ENCODE measurements around the gene TRDMT1. TPM values are rescaled to one million over a fixed set of nuclear protein-coding genes. Genes with fewer than 3 reads are reported as not detected.
A peak's percentile ranks its signal among the peaks of the same experiment; 100 is the strongest.

Gene TRDMT1
- total RNA-seq (2021) (3.2 and 4.2 TPM in 2 replicates), Bru-seq, nascent RNA (percentile 56 among the genes with signal in this experiment), BruChase-seq, experiment 1, labeled RNA remaining after a 2-hour chase (percentile 49 among the genes with signal in this experiment), BruChase-seq, experiment 2, labeled RNA remaining after a 6-hour chase (percentile 47 among the genes with signal in this experiment)
- long read RNA-seq, transcript TRDMT1-203 (11 exons, 3,527 nt) = major isoform, 5 of 10 reads
- long read RNA-seq, partial matches to known transcripts = 2 of 10 reads
- long read RNA-seq, other reads (novel, unspliced or antisense) = 3 of 10 reads

- H3K36me3 ChIP-seq (ENCODE audit: low read depth) = no peaks in the 10 kb centered on the region
- no peaks in the 10 kb centered on the region for H3K27me3 ChIP-seq (ENCODE audit: insufficient read depth, low read depth)
- peak within 1 kb of the TSS; percentile 98 for H3K4me2 ChIP-seq
- no peaks in the 10 kb centered on the region for H3F3A ChIP-seq (ENCODE audit: insufficient read depth, low read depth)
- TSS peak; percentile 62 for BruUV-seq (replicated peaks)
- ChIA-PET CTCF (interaction anchor here (1.0 kb wide), 1 partner anchor 137 kb away, joined by 3 read pairs; no protein-coding TSS in a partner anchor), POLR2A (ENCODE audit: unreplicated experiment) (interaction anchor here (0.5 to 0.6 kb wide), 5 partner anchors 15 to 309 kb away, joined by 3 to 6 read pairs (median 4); no protein-coding TSS in a partner anchor)
- no peaks in the 10 kb centered on the region for H4K20me1 ChIP-seq (ENCODE audit: insufficient read depth)
- no peak for TF ChIP-seq EZH2 (IDR thresholded peaks at IDR 0.05; ENCODE audit: low read depth)
- TF ChIP-seq CTCF (conservative IDR thresholded peaks at IDR 0.05) = no peak
- peaks cover 16% of the 10 kb centered on the region for H3K4me1 ChIP-seq (replicated peaks; ENCODE audit: insufficient read depth)
- H3K4me3 ChIP-seq = peak within 1 kb of the TSS; percentile 97
- no peaks in the 10 kb centered on the region for H3K9me2 ChIP-seq (ENCODE audit: insufficient read depth)
- H3K9me3 ChIP-seq (ENCODE audit: insufficient read depth, low read depth) = no peaks in the 10 kb centered on the region
- H3K79me2 ChIP-seq (ENCODE audit: low read depth) = no peaks in the 10 kb centered on the region
- peak within 1 kb of the TSS; percentile 68 for H3K27ac ChIP-seq
- peak within 1 kb of the TSS; percentile 100 for H2AFZ ChIP-seq
- DNase-seq = peak; percentile 56 to 84
- intact Hi-C loops (cut with micrococcal nuclease; ENCODE audit: unreplicated experiment) = loop anchor here (1.0 to 10.0 kb wide), 4 partner anchors 29 to 310 kb away; no protein-coding TSS in a partner anchor
Observed at GRCh38 chr10:17200912-17201793, at the start of gene TRDMT1. TSS of gene TRDMT1 (minus strand) at chr10:17201672. CDS start at chr10:17201634, 38 bp downstream.

- intact Hi-C loops (cut with micrococcal nuclease; ENCODE audit: unreplicated experiment) = no loop called here
- no peak overlapping the region for H3K27ac ChIP-seq
- H3K9me3 ChIP-seq (ENCODE audit: insufficient read depth, low read depth) = no peaks in the 10 kb centered on the region
- H3K79me2 ChIP-seq (ENCODE audit: low read depth) = no peaks in the 10 kb centered on the region
- no peaks in the 10 kb centered on the region for H4K20me1 ChIP-seq (ENCODE audit: insufficient read depth)
- no peaks in the 10 kb centered on the region for H3K36me3 ChIP-seq (ENCODE audit: low read depth)
- no peak overlapping the region for H3K4me3 ChIP-seq
- no peak overlapping the region for H2AFZ ChIP-seq
- TF ChIP-seq EZH2 (IDR thresholded peaks at IDR 0.05; ENCODE audit: low read depth) (no peak), CTCF (conservative IDR thresholded peaks at IDR 0.05) (no peak)
- H3K27me3 ChIP-seq (ENCODE audit: insufficient read depth, low read depth) = no peaks in the 10 kb centered on the region
- no peaks in the 10 kb centered on the region for H3K4me1 ChIP-seq (replicated peaks; ENCODE audit: insufficient read depth)
- BruUV-seq (replicated peaks) = no TSS peak
- H3F3A ChIP-seq (ENCODE audit: insufficient read depth, low read depth) = no peaks in the 10 kb centered on the region
- no peak overlapping the region for H3K4me2 ChIP-seq
- POLR2A ChIA-PET (ENCODE audit: unreplicated experiment) = no interaction called here
- DNase-seq = no peak
- H3K9me2 ChIP-seq (ENCODE audit: insufficient read depth) = no peaks in the 10 kb centered on the region
- CTCF ChIA-PET = no interaction called here
Observed at GRCh38 chr10:17250736-17251135, 49.3 kb upstream of the TRDMT1 start.

GRCh38 chr10:17249820-17250219 lies 48.3 kb upstream of the TRDMT1 start:
- no peaks in the 10 kb centered on the region for H3K79me2 ChIP-seq (ENCODE audit: low read depth)
- POLR2A ChIA-PET (ENCODE audit: unreplicated experiment) = no interaction called here
- no peaks in the 10 kb centered on the region for H3F3A ChIP-seq (ENCODE audit: insufficient read depth, low read depth)
- intact Hi-C loops (cut with micrococcal nuclease; ENCODE audit: unreplicated experiment) = no loop called here
- CTCF ChIA-PET = no interaction called here
- DNase-seq = no peak
- H3K4me1 ChIP-seq (replicated peaks; ENCODE audit: insufficient read depth) = no peaks in the 10 kb centered on the region
- H3K9me3 ChIP-seq (ENCODE audit: insufficient read depth, low read depth) = no peaks in the 10 kb centered on the region
- no peaks in the 10 kb centered on the region for H3K9me2 ChIP-seq (ENCODE audit: insufficient read depth)
- BruUV-seq (replicated peaks) = no TSS peak
- no peaks in the 10 kb centered on the region for H3K36me3 ChIP-seq (ENCODE audit: low read depth)
- TF ChIP-seq CTCF (conservative IDR thresholded peaks at IDR 0.05) (peak; percentile 44; the same call in 1 of the 2 replicates), EZH2 (IDR thresholded peaks at IDR 0.05; ENCODE audit: low read depth) (no peak)
- H3K4me2 ChIP-seq = no peak overlapping the region
- no peak overlapping the region for H3K4me3 ChIP-seq
- no peak overlapping the region for H3K27ac ChIP-seq
- no peaks in the 10 kb centered on the region for H3K27me3 ChIP-seq (ENCODE audit: insufficient read depth, low read depth)
- no peaks in the 10 kb centered on the region for H4K20me1 ChIP-seq (ENCODE audit: insufficient read depth)
- H2AFZ ChIP-seq = no peak overlapping the region
